ENCODE data around the gene IFIT1B.

DNA sequence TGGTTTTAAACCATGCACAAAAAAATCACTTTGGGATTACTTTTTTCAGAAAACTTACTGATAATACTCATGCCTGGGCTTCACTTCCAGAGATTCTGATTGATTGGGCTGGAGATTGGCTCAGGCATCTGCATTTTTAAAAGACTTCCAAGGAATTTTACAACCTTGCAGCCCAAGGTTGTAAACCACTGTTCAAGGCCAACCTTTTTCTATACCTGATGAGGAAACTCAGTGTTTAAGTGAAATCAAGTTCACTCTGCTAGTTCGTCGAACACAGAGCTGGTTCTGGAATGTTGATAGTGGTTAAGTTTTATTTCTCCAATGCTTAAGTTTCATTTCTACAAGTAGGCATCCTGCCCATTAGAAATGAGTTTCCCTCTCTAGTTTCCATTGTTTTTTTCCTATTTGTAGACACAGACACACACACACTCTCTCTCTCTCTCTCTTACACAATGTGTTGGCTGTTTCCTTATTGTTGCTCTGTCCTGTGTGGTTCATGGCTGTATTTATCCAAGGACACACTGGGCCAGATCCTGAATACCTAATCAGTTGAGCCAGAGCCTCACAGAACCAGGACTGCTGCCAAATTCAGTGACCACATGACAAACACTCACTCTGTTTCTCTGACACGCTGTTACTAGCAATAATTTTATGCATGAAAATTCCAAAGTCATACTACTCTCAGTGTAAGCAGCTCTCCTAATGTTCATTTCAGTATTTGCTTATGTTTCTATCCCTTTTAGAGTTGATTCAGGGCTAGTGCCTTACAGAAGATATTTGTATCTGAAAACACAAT is 3.7 kb upstream of the IFIT1B start:
- TF ChIP-seq, protein P1, sequence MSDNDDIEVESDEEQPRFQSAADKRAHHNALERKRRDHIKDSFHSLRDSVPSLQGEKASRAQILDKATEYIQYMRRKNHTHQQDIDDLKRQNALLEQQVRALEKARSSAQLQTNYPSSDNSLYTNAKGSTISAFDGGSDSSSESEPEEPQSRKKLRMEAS (CRISPR knock-in tag; IDR thresholded peaks at IDR 0.05) = no peak
- TF ChIP-seq, protein P2, sequence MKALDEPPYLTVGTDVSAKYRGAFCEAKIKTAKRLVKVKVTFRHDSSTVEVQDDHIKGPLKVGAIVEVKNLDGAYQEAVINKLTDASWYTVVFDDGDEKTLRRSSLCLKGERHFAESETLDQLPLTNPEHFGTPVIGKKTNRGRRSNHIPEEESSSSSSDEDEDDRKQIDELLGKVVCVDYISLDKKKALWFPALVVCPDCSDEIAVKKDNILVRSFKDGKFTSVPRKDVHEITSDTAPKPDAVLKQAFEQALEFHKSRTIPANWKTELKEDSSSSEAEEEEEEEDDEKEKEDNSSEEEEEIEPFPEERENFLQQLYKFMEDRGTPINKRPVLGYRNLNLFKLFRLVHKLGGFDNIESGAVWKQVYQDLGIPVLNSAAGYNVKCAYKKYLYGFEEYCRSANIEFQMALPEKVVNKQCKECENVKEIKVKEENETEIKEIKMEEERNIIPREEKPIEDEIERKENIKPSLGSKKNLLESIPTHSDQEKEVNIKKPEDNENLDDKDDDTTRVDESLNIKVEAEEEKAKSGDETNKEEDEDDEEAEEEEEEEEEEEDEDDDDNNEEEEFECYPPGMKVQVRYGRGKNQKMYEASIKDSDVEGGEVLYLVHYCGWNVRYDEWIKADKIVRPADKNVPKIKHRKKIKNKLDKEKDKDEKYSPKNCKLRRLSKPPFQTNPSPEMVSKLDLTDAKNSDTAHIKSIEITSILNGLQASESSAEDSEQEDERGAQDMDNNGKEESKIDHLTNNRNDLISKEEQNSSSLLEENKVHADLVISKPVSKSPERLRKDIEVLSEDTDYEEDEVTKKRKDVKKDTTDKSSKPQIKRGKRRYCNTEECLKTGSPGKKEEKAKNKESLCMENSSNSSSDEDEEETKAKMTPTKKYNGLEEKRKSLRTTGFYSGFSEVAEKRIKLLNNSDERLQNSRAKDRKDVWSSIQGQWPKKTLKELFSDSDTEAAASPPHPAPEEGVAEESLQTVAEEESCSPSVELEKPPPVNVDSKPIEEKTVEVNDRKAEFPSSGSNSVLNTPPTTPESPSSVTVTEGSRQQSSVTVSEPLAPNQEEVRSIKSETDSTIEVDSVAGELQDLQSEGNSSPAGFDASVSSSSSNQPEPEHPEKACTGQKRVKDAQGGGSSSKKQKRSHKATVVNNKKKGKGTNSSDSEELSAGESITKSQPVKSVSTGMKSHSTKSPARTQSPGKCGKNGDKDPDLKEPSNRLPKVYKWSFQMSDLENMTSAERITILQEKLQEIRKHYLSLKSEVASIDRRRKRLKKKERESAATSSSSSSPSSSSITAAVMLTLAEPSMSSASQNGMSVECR (CRISPR knock-in tag; IDR thresholded peaks at IDR 0.05) = no peak
- TF ChIP-seq NFYB (IDR thresholded peaks at IDR 0.05; ENCODE audit: extremely low read depth, insufficient read length) (no peak), BRF1 (IDR thresholded peaks at IDR 0.05; ENCODE audit: borderline replicate concordance, extremely low read depth, insufficient read length) (no peak), HNRNPL (IDR thresholded peaks at IDR 0.05; ENCODE audit: low read depth, low read length) (no peak)

Data from K562 (cell line).